SK-N-SH (cell line): ENCODE data around the gene PARP16. TPM values are rescaled to one million over a fixed set of nuclear protein-coding genes. Genes with fewer than 3 reads are reported as not detected.

Experiments
- CTCF ChIA-PET: fragments of 300-600, 350-600 bp; formaldehyde crosslinking; extraction: SDS; loops from one replicate; lab custom pipeline; 2021; lab: Yijun Ruan, JAX
- POLR2A ChIA-PET: fragments of 350-600 bp; sonication (Branson Sonifier 250); formaldehyde crosslinking; extraction: SDS; loops from one replicate; lab custom pipeline; 2020; ENCODE audit warnings: antibody characterized with exemption, inconsistent platforms; lab: Yijun Ruan, JAX
- DNase-seq: peaks from one replicate; pipeline ENCODE4 v3.0.0; 2012
- H2AFZ ChIP-seq: fragments of 200-600 bp; sonication (generic); 2 replicates; pipeline ENCODE4 v1.8.1; 2016; ENCODE audit warnings: antibody characterized with exemption, mild to moderate bottlenecking, low read depth
- H3F3A ChIP-seq: fragments of 200-600 bp; sonication (generic); replicated peaks from 2 replicates; pipeline ENCODE3; 2016; ENCODE audit warnings: antibody characterized with exemption, mild to moderate bottlenecking; ENCODE audit not compliant: insufficient read depth
- H3K27ac ChIP-seq, 2 experiments: fragments of 200-500 bp in 1 of 2; fragments of 200-600 bp in 1 of 2; sonication (Bioruptor generic) in 1 of 2; sonication (generic), shearing (Covaris generic) in 1 of 2; 2 replicates each; pipeline versions ENCODE4 v1.5.1 to v1.6.1; 2014 to 2016; ENCODE audit warnings: low read depth in 2 of 2, inconsistent platforms in 1 of 2, low read length in 1 of 2, mild to moderate bottlenecking in 1 of 2, mixed read lengths in 1 of 2
- H3K27me3 ChIP-seq: fragments of 200-600 bp; sonication (generic), shearing (Covaris generic); 2 replicates; pipeline ENCODE4 v1.6.1; 2016; ENCODE audit warnings: mixed run types; ENCODE audit not compliant: insufficient read depth
- H3K36me3 ChIP-seq, 2 experiments: fragments of 200-500 bp in 1 of 2; fragments of 200-600 bp in 1 of 2; sonication (Bioruptor generic) in 1 of 2; sonication (generic) in 1 of 2; replicated peaks in 1 of 2; 2 replicates each; pipeline versions ENCODE3 to v1.5.1; 2014 to 2016; ENCODE audit warnings: low read length in 1 of 2, mild to moderate bottlenecking in 1 of 2; ENCODE audit not compliant: insufficient read depth in 2 of 2, control insufficient read depth in 1 of 2
- H3K4me1 ChIP-seq, 2 experiments: fragments of 200-500 bp in 1 of 2; fragments of 200-600 bp in 1 of 2; sonication (Bioruptor generic) in 1 of 2; sonication (generic), shearing (Covaris generic) in 1 of 2; 2 replicates each; pipeline versions ENCODE4 v1.5.1 to v1.6.1; 2014 to 2016; ENCODE audit warnings: low read depth in 1 of 2, low read length in 1 of 2, mixed run types in 1 of 2; ENCODE audit not compliant: insufficient read depth in 2 of 2, control insufficient read depth in 1 of 2
- H3K4me2 ChIP-seq: fragments of 200-600 bp; sonication (generic), shearing (Covaris generic); 2 replicates; pipeline ENCODE4 v1.6.1; 2017; ENCODE audit warnings: mixed run types
- H3K4me3 ChIP-seq, 2 experiments: fragments of 200-500 bp in 1 of 2; fragments of 200-600 bp in 1 of 2; sonication (Bioruptor generic) in 1 of 2; sonication (generic), shearing (Covaris generic) in 1 of 2; 2 replicates each; pipeline versions ENCODE4 v1.5.1 to v1.8.1; 2014 to 2016; ENCODE audit warnings: low read depth in 2 of 2, inconsistent platforms in 1 of 2, low read length in 1 of 2, mild to moderate bottlenecking in 1 of 2, mixed read lengths in 1 of 2, moderate library complexity in 1 of 2
- H3K79me2 ChIP-seq: fragments of 200-600 bp; sonication (generic); 2 replicates; pipeline ENCODE4 v1.8.1; 2017; ENCODE audit warnings: mild to moderate bottlenecking; ENCODE audit not compliant: insufficient read depth
- H3K9ac ChIP-seq: fragments of 200-600 bp; sonication (generic); 2 replicates; pipeline ENCODE4 v1.6.1; 2017; ENCODE audit warnings: mixed run types
- H3K9me2 ChIP-seq: fragments of 200-600 bp; sonication (generic); 2 replicates; pipeline ENCODE4 v1.6.1; 2017; ENCODE audit warnings: mixed run types
- H3K9me3 ChIP-seq: fragments of 200-600 bp; sonication (generic); 2 replicates; pipeline ENCODE4 v1.6.1; 2017; ENCODE audit warnings: mixed run types, mild to moderate bottlenecking, moderate library complexity
- H4K20me1 ChIP-seq: fragments of 200-600 bp; sonication (generic); 2 replicates; pipeline ENCODE4 v1.6.1; 2017; ENCODE audit warnings: mild to moderate bottlenecking, mixed run types; ENCODE audit not compliant: insufficient read depth
- CHD2 ChIP-seq: fragments of 150-350 bp; IDR thresholded peaks from 2 replicates; pipeline ENCODE4 v1.6.1; 2018; ENCODE audit warnings: low read length; ENCODE audit not compliant: partially characterized antibody
- FOSL2 ChIP-seq: IDR thresholded peaks from 2 replicates; pipeline ENCODE4 v1.4.0; 2012; ENCODE audit warnings: low read depth, mild to moderate bottlenecking, moderate library complexity, borderline replicate concordance
- FOXM1 ChIP-seq: IDR thresholded peaks from 2 replicates; pipeline ENCODE4 v1.4.0; 2012; ENCODE audit warnings: low read depth, mild to moderate bottlenecking
- JUND ChIP-seq: IDR thresholded peaks from 2 replicates; pipeline ENCODE4 v1.4.0; 2012
- MEF2A ChIP-seq: IDR thresholded peaks from 2 replicates; pipeline ENCODE4 v1.4.0; 2012; ENCODE audit warnings: low read depth, borderline replicate concordance
- MXI1 ChIP-seq: IDR thresholded peaks from 2 replicates; pipeline ENCODE4 v1.6.1; 2012; ENCODE audit warnings: mild to moderate bottlenecking, low read depth, low read length, improper control_type of control experiment
- POLR2AphosphoS5 ChIP-seq: IDR thresholded peaks from 2 replicates; pipeline ENCODE4 v1.6.1; 2012; ENCODE audit warnings: low read depth, low read length
- RAD21 ChIP-seq: IDR thresholded peaks from 2 replicates; pipeline ENCODE4 v1.6.1; 2012; ENCODE audit warnings: mild to moderate bottlenecking, low read length
- SMC3 ChIP-seq: IDR thresholded peaks from 2 replicates; pipeline ENCODE4 v1.6.1; 2012; ENCODE audit warnings: low read depth, low read length, improper control_type of control experiment
- TAF1 ChIP-seq: IDR thresholded peaks from 2 replicates; pipeline ENCODE4 v1.6.1; 2012; ENCODE audit warnings: low read depth, mild to moderate bottlenecking, low read length, moderate library complexity, borderline replicate concordance
- TEAD4 ChIP-seq: IDR thresholded peaks from 2 replicates; pipeline ENCODE4 v1.4.0; 2012; ENCODE audit warnings: mild to moderate bottlenecking, borderline replicate concordance; ENCODE audit not compliant: insufficient read depth
- USF1 ChIP-seq: IDR thresholded peaks from 2 replicates; pipeline ENCODE4 v1.4.0; 2012; ENCODE audit warnings: low read depth, borderline replicate concordance
- USF2 ChIP-seq: fragments of 150-350 bp; IDR thresholded peaks from 2 replicates; pipeline ENCODE4 v1.6.1; 2017; ENCODE audit warnings: antibody characterized with exemption, low read length, low read depth, borderline replicate concordance
- WGBS: methylation state at CpG from one replicate; pipeline ENCODE4 v1.1.6; 2017; ENCODE audit warnings: low lambda C conversion rate; 5-methylcytosine and 5-hydroxymethylcytosine counted together
- polyA plus RNA-seq, 3 experiments: library from polyadenylated mRNA; depleted of rRNA; stranded (reverse); fragments of >200 nt; gene quantifications; 2 replicates each; pipeline ENCODE4 v1.2.3, GENCODE V29; 2012
- TF ChIP-seq, protein P1 (sequence below): fragments of 150-350 bp; IDR thresholded peaks from 2 replicates; pipeline ENCODE4 v1.6.1; 2016; ENCODE audit warnings: mild to moderate bottlenecking, low read depth, low read length
- TF ChIP-seq, protein P2 (sequence below): IDR thresholded peaks from 2 replicates; pipeline ENCODE4 v1.4.0; 2012; ENCODE audit warnings: low read depth, borderline replicate concordance
- TF ChIP-seq, protein P3 (sequence below): IDR thresholded peaks from 2 replicates; pipeline ENCODE4; 2012
- TF ChIP-seq, protein P4 (sequence below): fragments of 200-600 bp; sonication (generic); IDR thresholded peaks from 2 replicates; pipeline ENCODE4 v1.6.1; 2017; ENCODE audit warnings: antibody characterized with exemption, mild to moderate bottlenecking, moderate library complexity
- TF ChIP-seq, protein P5 (sequence below): IDR thresholded peaks from 2 replicates; pipeline ENCODE4 v1.4.0; 2012; ENCODE audit warnings: low read depth

The PARP16 gene
- polyA plus RNA-seq, 1 of the 3 experiments (the other 2 are of a cell fraction) = 6.3 TPM

DNA sequence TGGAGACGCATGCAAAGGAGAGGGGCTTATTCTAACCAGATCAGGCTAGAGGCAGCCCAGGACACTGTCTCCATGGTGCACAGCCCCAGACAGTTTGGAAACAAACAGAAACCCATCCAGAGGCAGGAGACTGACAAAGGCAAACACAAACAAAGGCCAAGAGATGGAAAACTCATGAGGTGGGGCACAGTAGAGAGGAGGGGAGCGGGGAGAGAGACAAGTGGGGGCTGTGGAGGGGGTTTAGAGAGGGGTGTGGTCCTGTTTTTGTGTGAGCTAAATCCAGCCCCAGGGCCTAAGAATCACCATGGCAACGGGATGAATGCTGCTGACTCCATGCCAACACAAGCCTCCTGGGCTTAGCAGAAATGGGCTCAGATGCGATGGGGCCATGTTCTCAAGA lies 32.3 kb downstream of the PARP16 start:
- Histone ChIP-seq H3K9ac (no peak overlapping the region), H3K27ac (no peak overlapping the region), H3K4me1 (peaks cover 0 to 2% of the 10 kb centered on the region in 2 experiments; a peak in 1 of 4 replicates), H3F3A (no peaks in the 10 kb centered on the region), H3K36me3 (peaks cover 0 to 12% of the 10 kb centered on the region in 2 experiments), H3K9me2 (no peaks in the 10 kb centered on the region), H3K4me2 (no peak overlapping the region), H3K79me2 (no peaks in the 10 kb centered on the region), H2AFZ (no peak overlapping the region), H3K4me3 (no peak overlapping the region), H3K27me3 (no peaks in the 10 kb centered on the region), H3K9me3 (no peaks in the 10 kb centered on the region), H4K20me1 (no peaks in the 10 kb centered on the region)
- TF ChIP-seq SMC3 = no peak
- no peak for TF ChIP-seq POLR2AphosphoS5
- TF ChIP-seq, protein P1, sequence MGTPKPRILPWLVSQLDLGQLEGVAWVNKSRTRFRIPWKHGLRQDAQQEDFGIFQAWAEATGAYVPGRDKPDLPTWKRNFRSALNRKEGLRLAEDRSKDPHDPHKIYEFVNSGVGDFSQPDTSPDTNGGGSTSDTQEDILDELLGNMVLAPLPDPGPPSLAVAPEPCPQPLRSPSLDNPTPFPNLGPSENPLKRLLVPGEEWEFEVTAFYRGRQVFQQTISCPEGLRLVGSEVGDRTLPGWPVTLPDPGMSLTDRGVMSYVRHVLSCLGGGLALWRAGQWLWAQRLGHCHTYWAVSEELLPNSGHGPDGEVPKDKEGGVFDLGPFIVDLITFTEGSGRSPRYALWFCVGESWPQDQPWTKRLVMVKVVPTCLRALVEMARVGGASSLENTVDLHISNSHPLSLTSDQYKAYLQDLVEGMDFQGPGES = no peak
- no peak for TF ChIP-seq FOSL2
- TF ChIP-seq, protein P2, sequence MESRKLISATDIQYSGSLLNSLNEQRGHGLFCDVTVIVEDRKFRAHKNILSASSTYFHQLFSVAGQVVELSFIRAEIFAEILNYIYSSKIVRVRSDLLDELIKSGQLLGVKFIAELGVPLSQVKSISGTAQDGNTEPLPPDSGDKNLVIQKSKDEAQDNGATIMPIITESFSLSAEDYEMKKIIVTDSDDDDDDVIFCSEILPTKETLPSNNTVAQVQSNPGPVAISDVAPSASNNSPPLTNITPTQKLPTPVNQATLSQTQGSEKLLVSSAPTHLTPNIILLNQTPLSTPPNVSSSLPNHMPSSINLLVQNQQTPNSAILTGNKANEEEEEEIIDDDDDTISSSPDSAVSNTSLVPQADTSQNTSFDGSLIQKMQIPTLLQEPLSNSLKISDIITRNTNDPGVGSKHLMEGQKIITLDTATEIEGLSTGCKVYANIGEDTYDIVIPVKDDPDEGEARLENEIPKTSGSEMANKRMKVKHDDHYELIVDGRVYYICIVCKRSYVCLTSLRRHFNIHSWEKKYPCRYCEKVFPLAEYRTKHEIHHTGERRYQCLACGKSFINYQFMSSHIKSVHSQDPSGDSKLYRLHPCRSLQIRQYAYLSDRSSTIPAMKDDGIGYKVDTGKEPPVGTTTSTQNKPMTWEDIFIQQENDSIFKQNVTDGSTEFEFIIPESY = no peak
- no peak for TF ChIP-seq CHD2
- TF ChIP-seq, protein P3, sequence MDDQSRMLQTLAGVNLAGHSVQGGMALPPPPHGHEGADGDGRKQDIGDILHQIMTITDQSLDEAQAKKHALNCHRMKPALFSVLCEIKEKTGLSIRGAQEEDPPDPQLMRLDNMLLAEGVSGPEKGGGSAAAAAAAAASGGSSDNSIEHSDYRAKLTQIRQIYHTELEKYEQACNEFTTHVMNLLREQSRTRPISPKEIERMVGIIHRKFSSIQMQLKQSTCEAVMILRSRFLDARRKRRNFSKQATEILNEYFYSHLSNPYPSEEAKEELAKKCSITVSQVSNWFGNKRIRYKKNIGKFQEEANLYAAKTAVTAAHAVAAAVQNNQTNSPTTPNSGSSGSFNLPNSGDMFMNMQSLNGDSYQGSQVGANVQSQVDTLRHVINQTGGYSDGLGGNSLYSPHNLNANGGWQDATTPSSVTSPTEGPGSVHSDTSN = no peak
- TF ChIP-seq, protein P4, sequence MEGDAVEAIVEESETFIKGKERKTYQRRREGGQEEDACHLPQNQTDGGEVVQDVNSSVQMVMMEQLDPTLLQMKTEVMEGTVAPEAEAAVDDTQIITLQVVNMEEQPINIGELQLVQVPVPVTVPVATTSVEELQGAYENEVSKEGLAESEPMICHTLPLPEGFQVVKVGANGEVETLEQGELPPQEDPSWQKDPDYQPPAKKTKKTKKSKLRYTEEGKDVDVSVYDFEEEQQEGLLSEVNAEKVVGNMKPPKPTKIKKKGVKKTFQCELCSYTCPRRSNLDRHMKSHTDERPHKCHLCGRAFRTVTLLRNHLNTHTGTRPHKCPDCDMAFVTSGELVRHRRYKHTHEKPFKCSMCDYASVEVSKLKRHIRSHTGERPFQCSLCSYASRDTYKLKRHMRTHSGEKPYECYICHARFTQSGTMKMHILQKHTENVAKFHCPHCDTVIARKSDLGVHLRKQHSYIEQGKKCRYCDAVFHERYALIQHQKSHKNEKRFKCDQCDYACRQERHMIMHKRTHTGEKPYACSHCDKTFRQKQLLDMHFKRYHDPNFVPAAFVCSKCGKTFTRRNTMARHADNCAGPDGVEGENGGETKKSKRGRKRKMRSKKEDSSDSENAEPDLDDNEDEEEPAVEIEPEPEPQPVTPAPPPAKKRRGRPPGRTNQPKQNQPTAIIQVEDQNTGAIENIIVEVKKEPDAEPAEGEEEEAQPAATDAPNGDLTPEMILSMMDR = no peak
- TF ChIP-seq, protein P5, sequence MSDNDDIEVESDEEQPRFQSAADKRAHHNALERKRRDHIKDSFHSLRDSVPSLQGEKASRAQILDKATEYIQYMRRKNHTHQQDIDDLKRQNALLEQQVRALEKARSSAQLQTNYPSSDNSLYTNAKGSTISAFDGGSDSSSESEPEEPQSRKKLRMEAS = no peak
- TF ChIP-seq USF2 = no peak
- no peak for TF ChIP-seq USF1
- no peak for TF ChIP-seq TAF1
- no peak for TF ChIP-seq JUND
- TF ChIP-seq MXI1 = no peak
- no peak for TF ChIP-seq FOXM1
- no peak for TF ChIP-seq TEAD4
- no peak for TF ChIP-seq RAD21
- TF ChIP-seq MEF2A = no peak
- ChIA-PET POLR2A (no interaction called here), CTCF (interaction anchor here (1.2 kb wide), 1 partner anchor 17 kb away, joined by 5 read pairs; no protein-coding TSS in a partner anchor)
- 49% methylated on average over 4 of the region's 4 CpGs for WGBS
- DNase-seq = peak; percentile 46
